ENCODE measurements around the gene KIF13A.
"Not testable (repeated sequence)": the region's sequence is repeated elsewhere in the genome, so short reads cannot be mapped to it uniquely, and the experiment has no call there.

KIF13A gene

GRCh38 chr6:17855381-17855780 lies 132.1 kb downstream of the KIF13A start:
- TF ChIP-seq Cebpa-rat (IDR thresholded peaks at IDR 0.05): no peak
- H3K27me3 ChIP-seq: no peaks in the 10 kb centered on the region
- no peak overlapping the region for H3K9ac ChIP-seq
- peaks cover 8% of the 10 kb centered on the region for H3K4me1 ChIP-seq
- H3K36me3 ChIP-seq: peaks cover 10% of the 10 kb centered on the region; the same call in 1 of the 2 replicates
- no peak overlapping the region for H3K4me2 ChIP-seq
- peaks cover 4% of the 10 kb centered on the region; the same call in 1 of the 2 replicates for H3K9me3 ChIP-seq
- no peaks in the 10 kb centered on the region for H4K20me1 ChIP-seq
- no peak overlapping the region for H3K4me3 ChIP-seq
- no peak overlapping the region for H3K27ac ChIP-seq

- Histone ChIP-seq H3K9ac (no peak overlapping the region), H3K36me3 (peaks cover 21% of the 10 kb centered on the region; the same call in 1 of the 2 replicates), H3K4me1 (peaks cover 8% of the 10 kb centered on the region), H3K27ac (no peak overlapping the region), H4K20me1 (no peaks in the 10 kb centered on the region), H3K9me3 (peaks cover 4% of the 10 kb centered on the region; the same call in 1 of the 2 replicates), H3K4me2 (no peak overlapping the region), H3K27me3 (no peaks in the 10 kb centered on the region), H3K4me3 (no peak overlapping the region)
- TF ChIP-seq Cebpa-rat (IDR thresholded peaks at IDR 0.05): no peak
These were observed 133.9 kb downstream of the KIF13A start for GRCh38 chr6:17853533-17853932.

GRCh38 chr6:17851720-17852161 lies 135.7 kb downstream of the KIF13A start:
- H3K27me3 ChIP-seq: no peaks in the 10 kb centered on the region
- no peak overlapping the region for H3K9ac ChIP-seq
- H3K4me2 ChIP-seq: no peak overlapping the region
- no peaks in the 10 kb centered on the region for H3K9me3 ChIP-seq
- H3K4me3 ChIP-seq: no peak overlapping the region
- no peaks in the 10 kb centered on the region for H4K20me1 ChIP-seq
- no peak overlapping the region for H3K27ac ChIP-seq
- H3K4me1 ChIP-seq: peaks cover 8% of the 10 kb centered on the region
- H3K36me3 ChIP-seq: peaks cover 26% of the 10 kb centered on the region; the same call in 1 of the 2 replicates
- no peak for TF ChIP-seq Cebpa-rat (IDR thresholded peaks at IDR 0.05)

DNA sequence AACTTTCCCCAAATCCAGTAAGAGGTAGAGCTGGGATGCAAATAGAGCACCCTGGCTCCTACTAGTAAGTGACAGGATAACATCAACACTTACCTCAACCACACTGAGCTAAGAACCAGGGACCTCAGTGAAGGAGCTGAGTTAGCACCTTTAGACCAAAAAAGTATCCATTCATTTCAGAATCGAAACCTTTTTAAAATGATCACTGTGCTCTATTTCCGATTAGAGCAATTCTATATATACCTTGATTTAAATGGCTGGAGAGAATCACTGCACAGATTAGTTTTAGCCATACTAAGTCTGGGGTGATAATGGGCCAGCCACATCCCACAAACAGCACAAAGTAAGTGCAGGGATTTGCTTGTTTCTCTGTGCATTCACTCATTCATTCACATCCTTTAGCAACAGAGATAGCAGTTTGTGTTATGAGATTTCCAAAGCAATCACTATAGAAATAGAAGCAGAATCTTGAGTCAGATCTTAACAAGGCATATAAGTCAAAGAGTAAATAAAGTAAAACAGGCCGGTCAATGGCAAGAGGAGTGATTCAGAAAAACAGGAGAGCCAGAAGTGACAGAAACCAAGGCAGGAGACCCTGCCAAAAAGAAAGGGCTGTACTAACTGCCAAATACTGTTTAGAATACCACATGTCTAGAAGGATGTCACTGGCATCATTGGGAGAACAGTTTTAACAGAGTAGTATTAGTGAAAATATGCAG lies 136.3 kb downstream of the KIF13A start:
- Histone ChIP-seq H3K4me2 (no peak overlapping the region), H3K36me3 (peaks cover 26% of the 10 kb centered on the region; the same call in 1 of the 2 replicates), H3K27ac (no peak overlapping the region)

GRCh38 chr6:17850281-17850680 lies 137.2 kb downstream of the KIF13A start:
- no peaks in the 10 kb centered on the region for H4K20me1 ChIP-seq
- H3K9me3 ChIP-seq: no peaks in the 10 kb centered on the region
- no peak overlapping the region for H3K9ac ChIP-seq
- TF ChIP-seq Cebpa-rat (IDR thresholded peaks at IDR 0.05): no peak
- H3K4me2 ChIP-seq: no peak overlapping the region
- H3K4me1 ChIP-seq: peaks cover 8% of the 10 kb centered on the region
- no peak overlapping the region for H3K4me3 ChIP-seq
- no peak overlapping the region for H3K27ac ChIP-seq
- peaks cover 22% of the 10 kb centered on the region; the same call in 1 of the 2 replicates for H3K36me3 ChIP-seq
- H3K27me3 ChIP-seq: no peaks in the 10 kb centered on the region

More for the DNA sequence above, 136.3 kb downstream of the KIF13A start:
- Histone ChIP-seq H3K4me3 (no peak overlapping the region), H3K27me3 (no peaks in the 10 kb centered on the region), H3K4me1 (peaks cover 8% of the 10 kb centered on the region), H3K9me3 (no peaks in the 10 kb centered on the region), H3K9ac (no peak overlapping the region), H4K20me1 (no peaks in the 10 kb centered on the region)
- no peak for TF ChIP-seq Cebpa-rat (IDR thresholded peaks at IDR 0.05)

GRCh38 chr6:17847203-17847760 lies 140.2 kb downstream of the KIF13A start:
- Histone ChIP-seq H3K9me3 (no peaks in the 10 kb centered on the region), H3K9ac (no peak overlapping the region), H3K4me3 (no peak overlapping the region), H3K27ac (no peak overlapping the region), H3K27me3 (no peaks in the 10 kb centered on the region), H3K4me2 (no peak overlapping the region), H3K36me3 (peaks cover 22% of the 10 kb centered on the region; the same call in 1 of the 2 replicates), H4K20me1 (no peaks in the 10 kb centered on the region), H3K4me1 (peaks cover 5% of the 10 kb centered on the region)
- TF ChIP-seq Cebpa-rat (IDR thresholded peaks at IDR 0.05): no peak

- H3K27me3 ChIP-seq: no peaks in the 10 kb centered on the region
- peaks cover 22% of the 10 kb centered on the region; the same call in 1 of the 2 replicates for H3K36me3 ChIP-seq
- no peaks in the 10 kb centered on the region for H3K9me3 ChIP-seq
- TF ChIP-seq Cebpa-rat (IDR thresholded peaks at IDR 0.05): no peak
- no peak overlapping the region for H3K27ac ChIP-seq
- no peaks in the 10 kb centered on the region for H4K20me1 ChIP-seq
- no peak overlapping the region for H3K4me3 ChIP-seq
- H3K4me1 ChIP-seq: no peaks in the 10 kb centered on the region
- H3K9ac ChIP-seq: no peak overlapping the region
- no peak overlapping the region for H3K4me2 ChIP-seq
These were observed 140.7 kb downstream of the KIF13A start for GRCh38 chr6:17846762-17847161.

DNA sequence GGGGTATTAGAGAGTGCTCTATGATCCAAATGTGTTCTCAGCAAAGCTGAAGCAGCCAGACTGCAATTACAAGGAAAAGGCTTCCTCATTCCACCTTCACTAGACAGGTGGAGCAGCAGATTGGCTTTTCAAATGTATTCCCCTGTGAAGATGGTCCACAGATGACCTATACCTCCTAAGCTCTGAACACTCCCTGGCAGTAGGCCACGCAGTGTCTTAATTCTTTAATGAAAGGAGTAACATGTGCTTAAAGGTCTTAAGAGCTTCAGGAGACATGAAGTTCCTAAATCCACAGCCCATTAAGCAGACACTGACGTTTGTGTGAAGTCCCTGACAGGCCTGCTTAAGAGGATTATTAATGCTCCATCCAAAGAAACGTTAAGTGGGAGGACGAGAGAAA lies 141.8 kb downstream of the KIF13A start:
- TF ChIP-seq Cebpa-rat (IDR thresholded peaks at IDR 0.05): no peak
- H3K4me1 ChIP-seq: no peaks in the 10 kb centered on the region
- H3K27me3 ChIP-seq: no peaks in the 10 kb centered on the region
- H3K9ac ChIP-seq: no peak overlapping the region
- H3K36me3 ChIP-seq: peaks cover 18% of the 10 kb centered on the region; the same call in 1 of the 2 replicates
- H3K4me3 ChIP-seq: no peak overlapping the region
- H4K20me1 ChIP-seq: no peaks in the 10 kb centered on the region
- no peak overlapping the region for H3K4me2 ChIP-seq
- no peak overlapping the region for H3K27ac ChIP-seq
- no peaks in the 10 kb centered on the region for H3K9me3 ChIP-seq

DNA sequence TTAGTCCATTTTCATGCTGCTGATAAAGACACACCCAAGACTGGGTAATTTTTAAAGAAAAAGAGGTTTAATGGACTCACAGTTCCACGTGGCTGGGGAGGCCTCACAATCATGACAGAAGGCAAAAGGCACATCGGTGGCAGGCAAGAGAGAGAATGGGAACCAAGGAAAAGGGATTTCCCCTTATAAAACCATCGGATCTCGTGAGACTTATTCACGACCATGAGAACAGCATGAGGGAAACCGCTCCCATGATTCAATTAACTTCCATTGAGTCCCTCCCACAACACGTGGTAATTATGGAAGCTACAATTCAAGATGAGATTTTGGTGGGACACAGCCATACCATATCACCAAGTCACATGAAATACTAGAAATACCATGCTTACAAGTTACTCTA lies 142.5 kb downstream of the KIF13A start:
- H4K20me1 ChIP-seq, H3K27ac ChIP-seq, H3K4me2 ChIP-seq, H3K9me3 ChIP-seq, H3K4me3 ChIP-seq, H3K9ac ChIP-seq, H3K27me3 ChIP-seq, H3K4me1 ChIP-seq: not testable (repeated sequence)
- peaks cover 12% of the 10 kb centered on the region; the same call in 1 of the 2 replicates for H3K36me3 ChIP-seq

Data from BLaER1 (cell line).